ENCODE results near the gene IRF1. TPM values are rescaled to one million over a fixed set of nuclear protein-coding genes. Genes with fewer than 3 reads are reported as not detected.

IRF1 gene
- total and polyA plus RNA-seq, 12 donors = 3.0 to 116 (median 20.1) TPM

- H3K4me3 ChIP-seq = no peak overlapping the region
- H3K9me3 ChIP-seq (replicated peaks in 1 of 3) = no peaks in the 10 kb centered on the region
- H3K36me3 ChIP-seq (replicated peaks in 1 of 2) = peaks cover 0 to 50% of the 10 kb centered on the region in 2 donors
- intact Hi-C loops (cut with DNase I) = loop anchor here in 1 of 2 donors (10.0 kb wide), 1 partner anchor 59 kb away; no protein-coding TSS in a partner anchor
- peak overlapping the region in 1 of 5 donors; percentile 35 for H3K27ac ChIP-seq
- TF ChIP-seq POLR2A (IDR thresholded peaks at IDR 0.05) (no peak), CTCF (IDR thresholded peaks at IDR 0.05) (no peak)
- WGBS, 4 donors = 89 to 95% (median 91%) methylated on average over 7 of the region's 7 CpGs
- peaks cover 0 to 14% of the 10 kb centered on the region in 2 donors for H3K4me1 ChIP-seq (replicated peaks in 1 of 2)
- DNase-seq = peak in 2 of 7 donors; percentile 4 to 52
- H3K27me3 ChIP-seq = no peaks in the 10 kb centered on the region
These were observed 6.7 kb downstream of the IRF1 start for GRCh38 chr5:132483661-132484390.

GRCh38 chr5:132483101-132483500, 7.5 kb downstream of the IRF1 start:
- intact Hi-C loops (cut with DNase I) = loop anchor here in 1 of 2 donors (10.0 kb wide), 1 partner anchor 58 kb away; no protein-coding TSS in a partner anchor
- Histone ChIP-seq H3K27me3 (no peaks in the 10 kb centered on the region), H3K4me3 (no peak overlapping the region), H3K36me3 (replicated peaks in 1 of 2) (peaks cover 0 to 50% of the 10 kb centered on the region in 2 donors), H3K9me3 (replicated peaks in 1 of 3) (no peaks in the 10 kb centered on the region), H3K27ac (no peak overlapping the region), H3K4me1 (replicated peaks in 1 of 2) (peaks cover 0 to 6% of the 10 kb centered on the region in 2 donors)
- WGBS, 4 donors = 88 to 94% (median 93%) methylated on average over 8 of the region's 8 CpGs
- DNase-seq = peak in 3 of 7 donors; percentile 4 to 44 (median 15)
- TF ChIP-seq POLR2A (IDR thresholded peaks at IDR 0.05) = no peak
- TF ChIP-seq CTCF (IDR thresholded peaks at IDR 0.05) = no peak

DNA sequence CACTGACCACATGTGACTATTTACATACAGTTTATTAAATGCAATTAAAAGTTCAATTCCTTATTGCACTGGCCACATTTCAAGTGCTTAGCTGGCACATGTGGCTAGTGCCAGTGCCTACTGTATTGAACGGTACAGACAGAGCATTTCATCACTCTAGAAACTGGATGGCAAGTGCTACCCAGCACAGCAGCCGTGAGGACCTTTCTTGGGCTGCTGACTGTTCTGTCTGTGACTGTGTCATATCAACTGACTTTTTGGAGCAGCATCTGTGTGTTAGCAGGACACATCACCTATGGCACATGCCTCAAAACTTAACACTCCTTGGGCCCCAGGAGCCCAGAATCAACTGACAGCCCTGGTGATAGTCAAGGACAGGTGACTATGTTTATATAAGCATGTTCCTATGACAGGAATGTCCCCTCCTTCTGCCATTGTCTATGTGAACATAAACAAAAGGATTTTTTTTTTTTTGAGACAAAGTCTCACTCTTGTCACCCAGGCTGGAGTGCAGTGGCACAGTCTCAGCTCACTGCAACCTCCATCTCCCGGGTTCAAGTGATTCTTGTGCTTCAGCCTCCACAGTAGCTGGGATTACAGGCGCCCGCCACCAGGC, 8.9 kb downstream of the IRF1 start:
- WGBS, 4 donors = 84 to 89% (median 86%) methylated on average over 5 of the region's 5 CpGs
- no peak overlapping the region for H3K4me3 ChIP-seq
- no peaks in the 10 kb centered on the region for H3K9me3 ChIP-seq (replicated peaks in 1 of 3)
- no peaks in the 10 kb centered on the region for H3K27me3 ChIP-seq
- H3K36me3 ChIP-seq (replicated peaks in 1 of 2) = peaks cover 0 to 37% of the 10 kb centered on the region in 2 donors
- intact Hi-C loops (cut with DNase I) = loop anchor here in 1 of 2 donors (10.0 kb wide), 1 partner anchor 57 kb away; no protein-coding TSS in a partner anchor
- H3K4me1 ChIP-seq (replicated peaks in 1 of 2) = no peaks in the 10 kb centered on the region
- TF ChIP-seq CTCF (IDR thresholded peaks at IDR 0.05) (no peak), POLR2A (IDR thresholded peaks at IDR 0.05) (no peak)
- DNase-seq = no peak
- no peak overlapping the region for H3K27ac ChIP-seq

- Histone ChIP-seq H3K36me3 (replicated peaks in 1 of 2) (peaks cover 0 to 31% of the 10 kb centered on the region in 2 donors), H3K4me3 (no peak overlapping the region), H3K4me1 (replicated peaks in 1 of 2) (peaks cover 3 to 4% of the 10 kb centered on the region in 2 donors), H3K27ac (no peak overlapping the region), H3K9me3 (replicated peaks in 1 of 3) (no peaks in the 10 kb centered on the region), H3K27me3 (no peaks in the 10 kb centered on the region)
- no peak for TF ChIP-seq POLR2A (IDR thresholded peaks at IDR 0.05)
- TF ChIP-seq CTCF (IDR thresholded peaks at IDR 0.05) = no peak
- WGBS, 4 donors = 71 to 80% (median 76%) methylated on average over 4 of the region's 4 CpGs
- intact Hi-C loops (cut with DNase I) = loop anchor here in 1 of 2 donors (10.0 kb wide), 1 partner anchor 56 kb away; no protein-coding TSS in a partner anchor
- no peak for DNase-seq
These were observed 9.5 kb downstream of the IRF1 start for GRCh38 chr5:132480893-132481595.
